NT2/D1 (cell line): Measurements from ENCODE around the gene ELL2.

Experiments used
- SUZ12 ChIP-seq: IDR thresholded peaks from 2 replicates; pipeline ENCODE4 v1.6.1; 2011; ENCODE audit not compliant: insufficient read length, insufficient read depth; ENCODE audit errors: extremely low read depth
- YY1 ChIP-seq: IDR thresholded peaks from 2 replicates; pipeline ENCODE4 v1.6.1; 2011; ENCODE audit not compliant: insufficient read length, insufficient read depth
- ZNF274 ChIP-seq: IDR thresholded peaks from 2 replicates; pipeline ENCODE4 v1.6.1; 2011; ENCODE audit warnings: mild to moderate bottlenecking, low read depth, low read length

GRCh38 chr5:96008987-96009647, 47.5 kb upstream of the ELL2 start:
- TF ChIP-seq YY1: no peak
- no peak for TF ChIP-seq SUZ12
- TF ChIP-seq ZNF274: no peak
